MV-4-11 (cell line): Measurements from ENCODE around the gene MAML3.

Source experiments
- DNase-seq: peaks from one replicate; lab custom pipeline; 2025; lab: John Stamatoyannopoulos, UW

The MAML3 gene

GRCh38 chr4:140046016-140046415 is 108.0 kb downstream of the MAML3 start:
- no peak for DNase-seq

- DNase-seq = peak; percentile 27
Measured at GRCh38 chr4:140044337-140044902, 109.6 kb downstream of the MAML3 start.

DNA sequence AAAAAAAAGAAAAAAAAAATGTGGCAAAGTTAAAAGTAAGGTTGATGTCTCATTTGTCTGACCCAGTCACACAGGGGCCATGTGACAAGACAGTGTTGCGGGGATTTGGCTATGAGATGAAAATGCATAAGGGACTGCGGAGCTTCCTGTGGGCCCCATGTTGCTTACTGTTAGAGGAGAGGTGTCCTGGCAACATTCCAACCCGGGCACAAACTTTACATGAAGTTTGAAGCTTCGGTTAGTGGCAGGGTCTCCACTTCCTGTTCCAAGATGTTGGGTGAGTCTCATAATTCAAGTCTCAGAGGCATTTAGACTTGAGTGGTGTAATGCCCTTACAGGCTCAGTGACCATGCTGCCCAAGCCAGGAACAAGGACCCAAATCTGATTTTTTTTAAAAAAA is 111.3 kb downstream of the MAML3 start:
- DNase-seq = peak; percentile 23

- no peak for DNase-seq
Measured at GRCh38 chr4:140038031-140038533, 115.9 kb downstream of the MAML3 start.

- no peak for DNase-seq
Measured at GRCh38 chr4:140037353-140038030, 116.5 kb downstream of the MAML3 start.

DNA sequence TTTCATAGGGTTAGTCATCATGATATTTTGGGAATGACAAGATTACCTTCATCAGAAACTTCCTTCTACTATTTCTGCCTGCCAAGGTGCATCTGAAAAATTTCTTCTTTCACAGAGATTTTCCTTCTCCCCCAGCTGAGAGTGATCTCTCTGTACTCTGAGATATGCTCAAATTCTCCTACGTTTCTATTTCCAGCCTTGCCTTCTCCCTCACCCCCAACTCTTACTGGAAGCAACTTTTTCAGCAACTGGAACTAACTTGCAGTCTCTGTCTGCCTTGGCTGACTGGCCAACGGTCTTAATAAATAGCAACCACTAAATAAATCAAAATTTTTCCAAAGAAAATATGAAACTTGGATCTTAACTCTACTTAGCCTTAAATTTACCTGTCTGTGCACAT is 122.3 kb downstream of the MAML3 start:
- no peak for DNase-seq

DNA sequence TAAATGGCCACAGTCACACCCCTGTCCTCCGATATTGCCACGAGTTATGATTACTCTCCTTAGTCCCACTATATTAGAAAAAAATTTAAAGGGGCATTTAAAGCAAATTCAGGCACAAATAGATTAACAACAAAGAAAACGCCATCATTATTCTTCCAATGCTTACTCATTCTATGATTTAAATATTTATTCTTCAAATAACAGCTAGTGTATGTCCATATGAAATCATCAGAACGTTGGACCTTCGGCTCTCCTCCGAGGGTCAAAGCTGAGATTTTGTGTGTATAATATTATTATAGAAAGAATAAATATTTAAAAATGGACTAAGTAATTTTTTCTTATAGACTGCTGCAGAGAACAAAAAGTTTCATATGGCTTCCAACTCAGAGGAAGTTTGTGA is 122.9 kb downstream of the MAML3 start:
- no peak for DNase-seq

DNA sequence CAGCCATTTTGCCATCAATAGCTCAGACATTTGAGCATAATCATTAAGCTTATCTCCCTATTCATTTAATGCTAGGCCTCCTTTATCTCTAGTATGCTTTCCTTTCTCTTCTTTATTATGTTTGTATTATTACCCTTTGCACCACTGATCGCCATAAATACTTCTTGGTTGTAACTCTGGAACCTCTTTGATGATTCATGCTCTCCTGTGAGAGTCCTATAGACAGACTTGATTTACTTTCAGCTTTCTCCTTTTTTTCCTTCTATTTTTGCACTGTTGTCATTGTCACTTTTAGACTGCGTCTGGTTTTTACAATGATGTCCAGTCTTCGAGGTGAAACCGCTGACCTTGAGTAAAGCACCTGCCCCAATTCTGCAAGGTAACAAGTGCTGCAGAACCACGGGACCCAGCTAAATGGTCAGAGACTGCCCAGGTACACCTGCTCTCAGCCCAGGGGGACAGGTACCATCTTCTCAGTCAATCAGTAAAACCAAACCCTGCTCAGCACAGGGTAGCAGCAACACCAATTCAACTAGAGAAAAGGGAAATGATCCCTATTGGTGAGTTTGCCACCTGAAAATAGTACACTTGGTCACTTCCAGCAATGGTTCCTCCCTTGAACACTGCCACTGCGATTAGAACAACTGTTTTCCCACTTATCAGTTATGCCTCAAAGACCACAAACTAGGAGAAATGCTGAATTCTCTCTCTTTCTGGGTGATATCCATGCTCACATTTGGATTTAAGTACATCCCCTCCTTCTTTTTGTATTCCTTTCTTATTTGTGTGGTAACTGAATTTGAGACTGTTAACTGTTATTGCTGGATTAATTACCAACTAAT is 125.1 kb downstream of the MAML3 start:
- DNase-seq = no peak

DNA sequence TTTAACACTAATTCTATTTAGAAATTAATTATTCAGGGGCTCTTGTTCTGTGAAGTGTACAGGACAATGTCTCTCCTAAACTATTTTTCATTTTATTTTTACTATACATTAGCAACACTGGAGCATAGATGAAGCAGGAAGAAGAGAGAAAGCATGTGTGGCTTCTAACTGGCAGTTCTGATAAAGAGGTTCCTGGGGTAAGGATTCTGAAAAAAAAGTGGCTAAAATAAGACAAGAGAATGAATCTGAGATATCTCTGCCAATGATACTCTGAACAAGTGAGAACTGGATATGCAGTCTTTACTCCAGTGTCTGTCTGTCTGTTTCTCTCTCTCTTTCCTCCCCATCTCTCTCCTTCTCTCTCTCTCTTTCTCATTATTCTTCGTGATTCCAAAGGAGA is 125.9 kb downstream of the MAML3 start:
- no peak for DNase-seq

DNA sequence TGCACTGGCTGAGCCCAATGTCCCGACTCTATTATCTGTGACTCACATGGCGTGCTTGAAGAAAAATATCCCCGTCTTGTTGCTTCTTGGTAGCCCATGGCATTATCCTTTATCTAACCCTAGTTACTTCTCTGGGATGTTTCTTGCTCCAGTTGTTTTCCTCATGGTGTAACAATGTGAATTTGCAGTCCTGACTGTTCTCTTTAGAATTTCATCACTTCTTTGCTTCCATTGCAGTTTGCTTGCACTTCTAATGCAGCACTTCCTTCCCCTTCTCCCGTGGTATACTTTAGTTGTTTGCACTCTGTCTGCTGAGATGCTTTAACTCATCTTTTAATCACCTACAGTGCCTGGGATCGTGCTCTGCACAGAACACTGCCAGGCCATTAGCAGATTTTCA is 126.9 kb downstream of the MAML3 start:
- peak; percentile 31 for DNase-seq

DNA sequence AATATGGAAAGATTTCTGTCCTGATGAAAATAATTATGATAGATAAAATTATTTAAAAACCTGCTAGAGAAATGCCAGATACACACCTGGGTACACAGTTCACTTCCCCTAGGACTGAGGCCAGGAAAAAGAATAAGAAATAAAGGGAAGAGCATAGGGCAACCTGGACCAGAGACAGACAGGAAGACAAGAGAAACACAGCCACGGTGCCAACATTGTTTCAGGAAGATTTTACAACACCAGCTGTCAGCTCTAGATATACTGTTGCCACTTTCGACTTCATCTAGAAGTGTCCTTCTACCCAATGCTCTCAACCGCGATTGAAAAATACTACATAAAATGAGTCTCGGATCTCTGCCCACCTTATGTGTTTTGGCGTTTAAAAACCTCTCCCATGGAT is 128.5 kb downstream of the MAML3 start:
- DNase-seq = no peak

- DNase-seq = no peak
Measured at GRCh38 chr4:140020457-140021361, 133.3 kb downstream of the MAML3 start.

GRCh38 chr4:140019619-140020347 is 134.2 kb downstream of the MAML3 start:
- DNase-seq = no peak

DNA sequence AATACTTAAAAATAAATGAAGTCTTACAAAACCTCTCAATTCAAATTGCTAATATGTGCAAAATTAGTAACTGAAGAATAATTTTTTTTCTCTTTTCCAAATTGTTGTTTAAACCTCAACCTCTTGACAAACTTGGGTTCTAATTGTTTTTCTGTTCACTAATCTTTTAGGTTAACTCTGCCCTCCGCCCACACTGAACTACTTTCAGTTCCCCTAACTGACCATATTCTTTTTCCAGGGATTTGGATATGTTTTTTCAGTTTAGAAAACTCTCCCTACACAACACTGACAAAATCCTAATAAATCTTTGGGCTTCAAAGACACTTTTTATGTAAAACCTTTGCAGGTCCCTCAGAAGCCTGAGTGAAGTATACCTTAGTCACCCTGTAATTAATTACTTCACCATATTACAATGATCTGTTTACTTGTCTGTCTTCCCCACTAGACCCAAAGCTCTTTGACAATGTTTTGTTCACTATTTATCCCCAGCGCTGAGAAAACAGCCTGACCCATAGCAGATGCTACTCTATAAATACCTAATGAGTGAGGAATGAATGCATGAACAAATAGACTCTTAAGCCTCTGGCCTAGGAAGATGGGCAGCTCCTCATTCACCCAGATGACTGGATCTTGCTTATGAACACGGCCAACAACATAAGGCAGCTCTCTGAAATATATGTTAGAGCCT is 134.9 kb downstream of the MAML3 start:
- DNase-seq = peak; percentile 70

DNA sequence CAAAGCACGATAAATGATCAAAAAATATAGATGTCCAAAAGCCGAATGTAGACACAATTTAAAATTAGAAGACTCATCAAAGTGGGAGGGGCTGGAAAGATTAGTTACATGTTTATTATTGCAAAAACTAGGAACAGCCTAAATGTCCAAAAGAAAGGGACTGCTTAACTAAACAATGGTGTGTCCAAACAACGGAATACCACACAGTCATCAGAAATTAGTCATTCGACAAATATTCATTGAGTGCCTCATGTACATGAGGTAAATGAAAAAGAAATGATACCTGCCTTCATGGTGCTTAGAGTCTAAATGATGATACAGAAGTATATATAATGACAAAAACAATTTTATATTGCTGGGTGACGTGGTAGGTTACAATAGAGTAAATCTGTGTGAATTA is 139.7 kb downstream of the MAML3 start:
- DNase-seq = no peak

GRCh38 chr4:140012688-140013486 is 141.1 kb downstream of the MAML3 start:
- DNase-seq = peak; percentile 49

DNA sequence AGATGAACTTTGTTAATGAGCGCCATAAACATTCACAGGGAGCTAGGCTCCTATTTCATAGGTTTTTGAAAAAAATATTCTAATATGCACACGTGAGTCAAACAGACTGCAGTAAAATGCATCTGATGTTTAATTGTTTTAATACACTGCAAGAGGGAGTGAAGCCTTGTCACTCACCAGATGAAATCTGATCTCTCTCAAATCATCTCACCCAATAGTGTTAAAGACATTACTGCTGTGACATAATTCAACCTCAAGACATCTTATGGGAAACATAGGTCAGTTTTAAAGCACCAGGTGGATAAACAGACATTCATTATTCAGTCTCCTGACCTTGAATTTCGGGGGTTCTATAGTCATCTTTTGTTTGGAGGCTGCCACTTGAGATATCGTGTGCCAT is 148.3 kb downstream of the MAML3 start:
- no peak for DNase-seq

- DNase-seq = no peak
Measured at GRCh38 chr4:140004922-140005627, 148.9 kb downstream of the MAML3 start.

DNA sequence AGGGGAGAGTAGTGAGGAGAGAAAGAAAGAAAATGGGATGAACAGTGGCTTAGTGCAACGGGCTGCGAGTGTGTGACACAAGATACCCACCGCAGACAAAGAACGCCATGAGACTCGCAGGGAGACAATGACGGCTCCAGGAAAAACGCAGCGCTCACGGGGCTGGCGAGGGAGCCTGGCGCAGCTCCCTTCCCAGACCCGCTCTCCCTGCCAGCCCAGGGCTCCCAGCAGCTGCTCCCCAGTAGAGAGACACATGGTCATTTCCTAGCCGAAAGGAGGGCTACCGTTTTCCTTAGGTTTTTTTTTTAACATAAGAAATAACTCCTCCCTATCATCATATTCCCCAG is 149.5 kb downstream of the MAML3 start:
- DNase-seq = no peak
